ENCODE measurements around the gene ETS2.

DNA sequence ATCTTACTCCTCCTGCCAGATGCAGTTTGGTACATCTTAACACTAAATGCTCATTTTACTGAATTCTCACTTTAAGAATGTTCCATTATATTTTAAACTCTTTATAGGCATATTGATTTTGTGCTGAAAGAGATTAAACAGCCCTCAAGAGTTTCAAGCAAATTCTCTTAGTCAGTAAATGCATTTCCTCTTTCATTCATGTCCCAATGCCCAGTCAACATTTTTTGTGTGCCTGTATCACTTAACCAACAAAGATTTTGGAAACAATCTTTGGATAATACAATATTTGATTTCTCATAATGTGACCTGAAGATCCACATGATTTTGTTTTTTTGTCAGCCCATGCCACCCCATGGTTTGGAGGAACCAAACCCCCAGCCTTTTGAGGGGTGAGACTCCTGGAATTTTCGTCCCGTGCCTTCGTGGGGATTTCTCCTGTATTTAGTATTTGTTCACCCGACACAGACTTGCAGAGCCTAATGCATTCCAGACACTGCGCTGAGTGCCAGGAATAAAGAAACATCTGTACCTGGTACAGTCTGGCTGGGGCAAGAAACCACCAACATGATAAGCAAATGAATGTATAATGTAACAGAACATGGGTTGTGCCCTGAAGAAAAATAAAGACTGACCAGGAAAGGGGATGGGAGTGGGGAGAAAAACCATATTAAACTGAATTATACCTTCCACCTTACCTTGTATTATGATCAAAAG, 47.1 kb upstream of the ETS2 start:
- TF ChIP-seq, protein P1, sequence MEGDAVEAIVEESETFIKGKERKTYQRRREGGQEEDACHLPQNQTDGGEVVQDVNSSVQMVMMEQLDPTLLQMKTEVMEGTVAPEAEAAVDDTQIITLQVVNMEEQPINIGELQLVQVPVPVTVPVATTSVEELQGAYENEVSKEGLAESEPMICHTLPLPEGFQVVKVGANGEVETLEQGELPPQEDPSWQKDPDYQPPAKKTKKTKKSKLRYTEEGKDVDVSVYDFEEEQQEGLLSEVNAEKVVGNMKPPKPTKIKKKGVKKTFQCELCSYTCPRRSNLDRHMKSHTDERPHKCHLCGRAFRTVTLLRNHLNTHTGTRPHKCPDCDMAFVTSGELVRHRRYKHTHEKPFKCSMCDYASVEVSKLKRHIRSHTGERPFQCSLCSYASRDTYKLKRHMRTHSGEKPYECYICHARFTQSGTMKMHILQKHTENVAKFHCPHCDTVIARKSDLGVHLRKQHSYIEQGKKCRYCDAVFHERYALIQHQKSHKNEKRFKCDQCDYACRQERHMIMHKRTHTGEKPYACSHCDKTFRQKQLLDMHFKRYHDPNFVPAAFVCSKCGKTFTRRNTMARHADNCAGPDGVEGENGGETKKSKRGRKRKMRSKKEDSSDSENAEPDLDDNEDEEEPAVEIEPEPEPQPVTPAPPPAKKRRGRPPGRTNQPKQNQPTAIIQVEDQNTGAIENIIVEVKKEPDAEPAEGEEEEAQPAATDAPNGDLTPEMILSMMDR (IDR thresholded peaks at IDR 0.05; ENCODE audit: low read depth, low read length) = no peak
- TF ChIP-seq EZH2phosphoT487 (IDR thresholded peaks at IDR 0.05; ENCODE audit: low read depth) = no peak
